Lower leg skin (tissue), 3 donors: ENCODE data around the gene LMO4.

Source experiments
- POLR2A ChIP-seq, 2 donors: fragments of 450-650 bp; IDR thresholded peaks; one replicate each; pipeline ENCODE4 v1.6.1; 2016 to 2017; ENCODE audit warnings: antibody characterized with exemption in 2 of 2, mild to moderate bottlenecking in 1 of 2, moderate library complexity in 1 of 2
- TF ChIP-seq, protein P1 (sequence below), 3 donors: fragments of 450-650 bp; IDR thresholded peaks; one replicate each; pipeline ENCODE4 v1.5.1; 2016; ENCODE audit warnings: antibody characterized with exemption in 3 of 3, mild to moderate bottlenecking in 3 of 3, moderate library complexity in 2 of 3

DNA sequence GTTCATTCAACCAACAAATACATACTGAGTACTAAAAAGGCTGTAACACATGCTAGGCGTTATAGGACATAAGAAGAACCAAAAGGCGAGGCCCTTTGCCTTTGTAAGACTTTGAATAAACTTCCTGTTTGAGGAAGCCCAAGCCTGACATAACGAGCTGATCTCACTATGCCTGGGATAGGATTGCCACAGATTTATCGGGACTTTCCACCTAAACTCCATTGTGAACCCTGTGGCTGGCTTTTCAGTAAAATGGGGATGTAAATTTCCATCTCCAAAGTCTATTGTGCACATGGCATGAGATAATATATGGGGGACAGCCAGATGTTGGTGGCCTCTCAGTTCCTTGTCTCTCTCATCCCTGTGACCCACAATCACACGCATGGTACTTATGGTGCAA, 41.9 kb downstream of the LMO4 start:
- TF ChIP-seq, protein P1, sequence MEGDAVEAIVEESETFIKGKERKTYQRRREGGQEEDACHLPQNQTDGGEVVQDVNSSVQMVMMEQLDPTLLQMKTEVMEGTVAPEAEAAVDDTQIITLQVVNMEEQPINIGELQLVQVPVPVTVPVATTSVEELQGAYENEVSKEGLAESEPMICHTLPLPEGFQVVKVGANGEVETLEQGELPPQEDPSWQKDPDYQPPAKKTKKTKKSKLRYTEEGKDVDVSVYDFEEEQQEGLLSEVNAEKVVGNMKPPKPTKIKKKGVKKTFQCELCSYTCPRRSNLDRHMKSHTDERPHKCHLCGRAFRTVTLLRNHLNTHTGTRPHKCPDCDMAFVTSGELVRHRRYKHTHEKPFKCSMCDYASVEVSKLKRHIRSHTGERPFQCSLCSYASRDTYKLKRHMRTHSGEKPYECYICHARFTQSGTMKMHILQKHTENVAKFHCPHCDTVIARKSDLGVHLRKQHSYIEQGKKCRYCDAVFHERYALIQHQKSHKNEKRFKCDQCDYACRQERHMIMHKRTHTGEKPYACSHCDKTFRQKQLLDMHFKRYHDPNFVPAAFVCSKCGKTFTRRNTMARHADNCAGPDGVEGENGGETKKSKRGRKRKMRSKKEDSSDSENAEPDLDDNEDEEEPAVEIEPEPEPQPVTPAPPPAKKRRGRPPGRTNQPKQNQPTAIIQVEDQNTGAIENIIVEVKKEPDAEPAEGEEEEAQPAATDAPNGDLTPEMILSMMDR (IDR thresholded peaks at IDR 0.05) = no peak
- no peak for TF ChIP-seq POLR2A (IDR thresholded peaks at IDR 0.05)
